PFSK-1 (cell line): ENCODE results near the gene NEDD4L.

Source experiments
- FOXP2 ChIP-seq: optimal IDR thresholded peaks from 2 replicates; pipeline ENCODE3; 2011; ENCODE audit warnings: borderline replicate concordance, control low read depth, inconsistent platforms; ENCODE audit not compliant: insufficient read depth; ENCODE audit errors: extremely low read length, extremely low read depth
- POLR2AphosphoS5 ChIP-seq: IDR thresholded peaks from 2 replicates; pipeline ENCODE4 v1.6.1; 2012; ENCODE audit warnings: low read depth, mild to moderate bottlenecking, control low read depth, low read length, moderate library complexity
- SIN3A ChIP-seq: IDR thresholded peaks from 2 replicates; pipeline ENCODE4 v1.6.1; 2012; ENCODE audit warnings: mild to moderate bottlenecking, low read length, moderate library complexity, borderline replicate concordance; ENCODE audit not compliant: insufficient read depth
- TAF1 ChIP-seq: IDR thresholded peaks from 2 replicates; pipeline ENCODE4 v1.6.1; 2012; ENCODE audit warnings: low read length, control low read depth, borderline replicate concordance; ENCODE audit not compliant: insufficient read depth
- TF ChIP-seq, protein P1 (sequence below), 2 experiments: IDR thresholded peaks; 2 replicates each; pipeline versions ENCODE4 v1.6.1 to v1.8.0; 2011 to 2012; ENCODE audit warnings: low read depth in 2 of 2, low read length in 2 of 2, control low read depth in 1 of 2, inconsistent platforms in 1 of 2, mild to moderate bottlenecking in 1 of 2, moderate library complexity in 1 of 2; ENCODE audit not compliant: insufficient read depth in 1 of 2

NEDD4L gene

DNA sequence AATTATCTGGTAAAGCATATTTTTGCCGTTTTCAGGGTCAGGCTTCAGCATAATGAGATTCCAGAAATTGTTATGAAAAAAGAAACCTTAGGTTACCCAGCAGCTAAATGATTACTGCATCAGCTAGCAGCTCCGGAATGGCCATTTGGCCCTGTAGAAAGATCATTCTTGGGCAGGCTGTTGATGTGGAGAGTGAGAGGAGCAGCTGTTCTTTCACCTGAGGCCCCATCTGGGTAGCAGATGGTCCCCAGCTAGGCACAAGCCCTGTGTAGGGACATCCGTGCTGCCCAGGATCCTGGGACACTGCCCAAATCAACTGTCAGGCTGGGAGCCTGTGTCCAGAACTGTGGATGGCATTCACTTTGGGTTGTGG lies 61.8 kb downstream of the NEDD4L start:
- TF ChIP-seq TAF1 (no peak), POLR2AphosphoS5 (no peak)

DNA sequence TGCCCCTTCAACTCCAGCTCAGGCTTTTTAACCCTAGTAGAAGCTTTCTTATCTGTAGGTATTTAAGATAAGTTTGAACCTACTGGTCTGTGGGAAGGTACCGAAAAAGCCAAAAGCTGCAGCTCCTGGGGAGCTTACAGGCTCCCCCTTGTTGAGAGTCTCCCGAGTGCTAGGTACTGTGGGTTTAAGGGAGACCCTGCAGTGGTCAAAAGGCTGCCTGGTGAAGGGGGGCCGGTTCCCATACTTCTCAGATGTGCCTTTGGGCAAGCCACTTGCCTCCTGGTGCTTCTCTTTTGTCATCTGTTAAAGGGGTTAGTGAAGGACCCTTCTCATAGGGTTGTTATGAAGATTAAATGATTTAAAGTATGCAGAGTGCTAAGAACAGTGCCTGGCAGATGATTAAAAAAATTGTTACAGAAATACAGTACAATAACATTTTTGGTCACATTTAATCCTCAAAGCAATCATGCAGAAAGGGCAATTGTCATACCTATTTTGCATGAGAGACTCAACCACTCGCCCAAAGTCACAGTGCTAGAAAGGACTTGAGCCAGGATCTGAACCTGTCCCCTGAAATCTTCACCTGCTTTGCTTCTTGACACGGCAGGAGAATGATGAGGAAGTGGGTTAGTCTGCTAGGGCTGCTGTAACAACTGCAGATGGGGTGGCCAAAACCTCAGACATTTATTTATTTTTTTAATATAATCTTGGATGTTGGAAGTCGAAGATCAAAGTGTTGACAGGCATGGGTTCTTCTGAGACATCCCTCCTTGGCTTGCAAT lies 62.5 kb downstream of the NEDD4L start:
- TF ChIP-seq POLR2AphosphoS5 (no peak), SIN3A (no peak), FOXP2 (no peak), TAF1 (no peak)
- TF ChIP-seq, protein P1, sequence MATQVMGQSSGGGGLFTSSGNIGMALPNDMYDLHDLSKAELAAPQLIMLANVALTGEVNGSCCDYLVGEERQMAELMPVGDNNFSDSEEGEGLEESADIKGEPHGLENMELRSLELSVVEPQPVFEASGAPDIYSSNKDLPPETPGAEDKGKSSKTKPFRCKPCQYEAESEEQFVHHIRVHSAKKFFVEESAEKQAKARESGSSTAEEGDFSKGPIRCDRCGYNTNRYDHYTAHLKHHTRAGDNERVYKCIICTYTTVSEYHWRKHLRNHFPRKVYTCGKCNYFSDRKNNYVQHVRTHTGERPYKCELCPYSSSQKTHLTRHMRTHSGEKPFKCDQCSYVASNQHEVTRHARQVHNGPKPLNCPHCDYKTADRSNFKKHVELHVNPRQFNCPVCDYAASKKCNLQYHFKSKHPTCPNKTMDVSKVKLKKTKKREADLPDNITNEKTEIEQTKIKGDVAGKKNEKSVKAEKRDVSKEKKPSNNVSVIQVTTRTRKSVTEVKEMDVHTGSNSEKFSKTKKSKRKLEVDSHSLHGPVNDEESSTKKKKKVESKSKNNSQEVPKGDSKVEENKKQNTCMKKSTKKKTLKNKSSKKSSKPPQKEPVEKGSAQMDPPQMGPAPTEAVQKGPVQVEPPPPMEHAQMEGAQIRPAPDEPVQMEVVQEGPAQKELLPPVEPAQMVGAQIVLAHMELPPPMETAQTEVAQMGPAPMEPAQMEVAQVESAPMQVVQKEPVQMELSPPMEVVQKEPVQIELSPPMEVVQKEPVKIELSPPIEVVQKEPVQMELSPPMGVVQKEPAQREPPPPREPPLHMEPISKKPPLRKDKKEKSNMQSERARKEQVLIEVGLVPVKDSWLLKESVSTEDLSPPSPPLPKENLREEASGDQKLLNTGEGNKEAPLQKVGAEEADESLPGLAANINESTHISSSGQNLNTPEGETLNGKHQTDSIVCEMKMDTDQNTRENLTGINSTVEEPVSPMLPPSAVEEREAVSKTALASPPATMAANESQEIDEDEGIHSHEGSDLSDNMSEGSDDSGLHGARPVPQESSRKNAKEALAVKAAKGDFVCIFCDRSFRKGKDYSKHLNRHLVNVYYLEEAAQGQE (IDR thresholded peaks at IDR 0.05; ENCODE audit: insufficient read depth in 1 of 2, low read depth in 2 of 2, low read length in 2 of 2), result no peak

DNA sequence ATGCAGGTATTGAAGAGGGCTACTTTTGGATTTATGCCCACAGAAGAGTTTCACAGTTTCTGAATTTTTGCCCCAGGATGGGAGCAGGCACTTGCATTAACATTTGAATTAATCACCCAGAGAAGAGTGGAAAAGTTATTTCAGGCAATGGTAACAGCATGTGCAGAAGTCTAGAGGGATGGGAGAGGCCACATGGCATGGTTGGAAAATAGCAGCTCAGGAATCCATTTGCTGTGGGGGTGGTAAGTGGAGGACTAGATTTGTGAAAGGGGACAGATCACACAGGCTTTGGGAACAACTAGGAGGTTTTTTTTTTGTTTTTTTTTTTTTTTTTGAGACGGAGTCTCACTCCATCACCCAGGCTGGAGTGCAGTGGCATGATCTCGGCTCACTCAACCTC lies 65.2 kb downstream of the NEDD4L start:
- no peak for TF ChIP-seq FOXP2
- TF ChIP-seq, protein P1 (IDR thresholded peaks at IDR 0.05; ENCODE audit: insufficient read depth in 1 of 2, low read depth in 2 of 2, low read length in 2 of 2), result no peak
- no peak for TF ChIP-seq POLR2AphosphoS5
- TF ChIP-seq TAF1, result no peak
- TF ChIP-seq SIN3A, result no peak

DNA sequence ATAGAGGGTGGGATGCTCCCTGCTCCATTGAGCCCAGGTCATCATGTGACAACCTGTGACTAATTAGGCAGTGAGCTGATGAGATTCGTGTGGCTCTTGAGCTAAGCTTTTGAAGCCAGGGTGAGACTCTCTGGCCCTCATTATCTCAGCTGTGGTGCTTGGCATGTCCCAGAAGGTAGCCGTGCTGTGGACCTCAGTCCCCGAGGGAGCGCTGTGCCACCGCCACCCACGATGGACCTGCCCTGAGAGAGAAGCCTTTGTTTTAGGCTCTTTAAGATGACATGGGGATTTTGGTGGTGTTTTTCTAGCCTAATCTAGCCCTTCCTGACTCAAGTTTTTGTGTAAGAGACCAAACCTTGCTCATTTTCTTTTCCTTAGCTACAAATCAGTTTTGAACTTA lies 66.4 kb downstream of the NEDD4L start:
- no peak for TF ChIP-seq POLR2AphosphoS5

DNA sequence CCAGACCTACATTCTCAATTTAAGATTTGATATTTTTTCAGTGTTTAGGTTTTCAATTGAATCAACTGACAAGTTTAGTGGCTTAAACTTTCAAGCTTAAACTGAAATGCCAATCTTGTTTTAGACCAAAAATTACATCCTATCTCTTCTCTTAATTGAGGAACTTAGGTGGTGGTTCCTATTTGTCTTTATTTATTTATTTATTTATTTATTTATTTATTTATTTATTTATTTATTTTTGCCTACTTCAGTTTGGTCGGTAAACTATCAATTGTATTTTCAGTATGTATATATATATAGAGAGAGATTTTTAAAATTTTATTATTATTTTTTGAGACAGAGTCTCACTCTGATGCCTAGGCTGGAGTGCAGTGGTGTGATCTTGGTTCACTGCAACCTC lies 68.1 kb downstream of the NEDD4L start:
- TF ChIP-seq POLR2AphosphoS5, result no peak
- TF ChIP-seq, protein P1 (IDR thresholded peaks at IDR 0.05; ENCODE audit: insufficient read depth in 1 of 2, low read depth in 2 of 2, low read length in 2 of 2), result no peak
- no peak for TF ChIP-seq SIN3A
- no peak for TF ChIP-seq TAF1
- TF ChIP-seq FOXP2, result no peak

DNA sequence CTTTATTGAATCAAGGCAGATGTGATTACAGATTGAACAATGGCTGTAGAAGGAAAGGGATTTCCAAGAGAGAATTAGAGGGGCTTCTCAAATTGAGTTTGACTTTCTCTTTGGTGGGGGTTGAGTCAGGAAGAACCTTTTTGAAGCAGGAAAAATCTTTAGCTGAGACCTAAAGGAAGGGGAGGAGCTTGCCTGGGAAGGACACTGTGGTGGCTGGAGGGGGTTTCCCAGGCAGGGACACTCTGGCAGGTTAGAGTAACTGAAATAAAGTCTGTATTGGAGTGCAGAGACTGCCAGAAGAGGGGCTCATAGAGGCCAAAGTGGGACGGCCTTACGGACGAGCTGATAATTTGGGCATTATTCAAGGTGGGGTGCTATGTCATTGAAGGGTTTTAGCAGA lies 69.3 kb downstream of the NEDD4L start:
- TF ChIP-seq FOXP2, result no peak
- no peak for TF ChIP-seq POLR2AphosphoS5
- TF ChIP-seq SIN3A, result no peak
- TF ChIP-seq, protein P1 (IDR thresholded peaks at IDR 0.05; ENCODE audit: insufficient read depth in 1 of 2, low read depth in 2 of 2, low read length in 2 of 2), result no peak
- TF ChIP-seq TAF1, result no peak
